ENCODE results near the gene CFAP77.

GRCh38 chr9:132514821-132515220, 104.8 kb downstream of the CFAP77 start:
- TF ChIP-seq PATZ1 (CRISPR knock-in tag; IDR thresholded peaks at IDR 0.05; ENCODE audit: borderline replicate concordance) (no peak), TOX (CRISPR knock-in tag; IDR thresholded peaks at IDR 0.05; ENCODE audit: borderline replicate concordance) (no peak), GLIS3 (CRISPR knock-in tag; IDR thresholded peaks at IDR 0.05) (no peak), CREB5 (CRISPR knock-in tag; IDR thresholded peaks at IDR 0.05; ENCODE audit: low read depth) (no peak)

All from SK-N-SH treated with all-trans-retinoic acid at 6 μM for 48 hours (cell line).